Lung (tissue), 12 donors: ENCODE data around the gene KLHL2. TPM values are rescaled to one million over a fixed set of nuclear protein-coding genes. Genes with fewer than 3 reads are reported as not detected.

ENCODE experiments used
- ATAC-seq: fragments of 200-7000 bp; cut with Tn5 transposase; one replicate; pipeline ENCODE4 v1.9.1; 2020; ENCODE audit warnings: moderate number of reproducible peaks; ENCODE audit not compliant: insufficient read depth, low FRiP score
- DNase-seq, 3 donors: peaks; one replicate each; pipeline ENCODE4 v3.0.0-alpha.2; 2013 to 2017
- H3K27ac ChIP-seq, 2 donors: one replicate each; pipeline ENCODE4 v1.5.1; 2013; ENCODE audit warnings: mild to moderate bottlenecking in 2 of 2, moderate library complexity in 2 of 2, control low read depth in 1 of 2, inconsistent platforms in 1 of 2, low read depth in 1 of 2, low read length in 1 of 2
- H3K27me3 ChIP-seq, 3 donors: one replicate each; pipeline ENCODE4 v1.5.1; 2013; ENCODE audit warnings: low read length in 2 of 3; ENCODE audit not compliant: control insufficient read depth in 3 of 3, insufficient read depth in 3 of 3
- H3K36me3 ChIP-seq, 4 donors: one replicate each; pipeline ENCODE4 v1.5.1; 2013; ENCODE audit warnings: low read length in 4 of 4, mild to moderate bottlenecking in 1 of 4, moderate library complexity in 1 of 4; ENCODE audit not compliant: control insufficient read depth in 4 of 4, insufficient read depth in 4 of 4
- H3K4me1 ChIP-seq, 5 donors: one replicate each; pipeline ENCODE4 v1.5.1; 2013; ENCODE audit warnings: low read length in 5 of 5, mild to moderate bottlenecking in 2 of 5, moderate library complexity in 1 of 5; ENCODE audit not compliant: control insufficient read depth in 5 of 5, insufficient read depth in 5 of 5
- H3K4me3 ChIP-seq: one replicate; pipeline ENCODE4 v1.5.1; 2013; ENCODE audit warnings: mild to moderate bottlenecking, control low read depth, moderate library complexity
- H3K9ac ChIP-seq, 2 donors: one replicate each; pipeline ENCODE4 v1.5.1; 2013; ENCODE audit warnings: low read length in 2 of 2, control low read depth in 1 of 2; ENCODE audit not compliant: insufficient read depth in 1 of 2
- H3K9me3 ChIP-seq, 4 donors: one replicate each; pipeline ENCODE4 v1.5.1; 2013; ENCODE audit warnings: low read length in 3 of 4, mild to moderate bottlenecking in 1 of 4, moderate library complexity in 1 of 4; ENCODE audit not compliant: control insufficient read depth in 4 of 4, insufficient read depth in 3 of 4
- WGBS, 2 donors: extraction: QIAGEN DNeasy Blood & Tissue Kit; methylation state at CpG; one replicate each; pipeline ENCODE4 v1.1.7; 2013; 5-methylcytosine and 5-hydroxymethylcytosine counted together
- polyA plus RNA-seq, 2 donors: library from polyadenylated mRNA; stranded (reverse); fragments of 200-250 nt; gene quantifications; one replicate each; pipeline ENCODE4 v1.2.1, GENCODE V29; 2013
- total RNA-seq, 2 donors: library from RNA; depleted of rRNA in 1 of 2; stranded (reverse); fragments of >200 nt in 1 of 2; gene quantifications; one replicate each; pipeline ENCODE4 v1.2.1, GENCODE V29; 2014 to 2021
- TF ChIP-seq, protein P1 (sequence below): IDR thresholded peaks from 2 replicates; pipeline ENCODE4 v1.5.1; 2012; ENCODE audit warnings: mild to moderate bottlenecking; ENCODE audit errors: control extremely low read depth, extremely low read depth
- donor health status: control.
- donor health status: control.
- donor health status: Bipolar disorder and iron deficiency.
- donor health status: healthy.
- donor health status: DM: yes; HTN: yes; CAD: no.

Gene KLHL2
- total and polyA plus RNA-seq, 4 donors = 17.3 to 43.0 (median 33.7) TPM

DNA sequence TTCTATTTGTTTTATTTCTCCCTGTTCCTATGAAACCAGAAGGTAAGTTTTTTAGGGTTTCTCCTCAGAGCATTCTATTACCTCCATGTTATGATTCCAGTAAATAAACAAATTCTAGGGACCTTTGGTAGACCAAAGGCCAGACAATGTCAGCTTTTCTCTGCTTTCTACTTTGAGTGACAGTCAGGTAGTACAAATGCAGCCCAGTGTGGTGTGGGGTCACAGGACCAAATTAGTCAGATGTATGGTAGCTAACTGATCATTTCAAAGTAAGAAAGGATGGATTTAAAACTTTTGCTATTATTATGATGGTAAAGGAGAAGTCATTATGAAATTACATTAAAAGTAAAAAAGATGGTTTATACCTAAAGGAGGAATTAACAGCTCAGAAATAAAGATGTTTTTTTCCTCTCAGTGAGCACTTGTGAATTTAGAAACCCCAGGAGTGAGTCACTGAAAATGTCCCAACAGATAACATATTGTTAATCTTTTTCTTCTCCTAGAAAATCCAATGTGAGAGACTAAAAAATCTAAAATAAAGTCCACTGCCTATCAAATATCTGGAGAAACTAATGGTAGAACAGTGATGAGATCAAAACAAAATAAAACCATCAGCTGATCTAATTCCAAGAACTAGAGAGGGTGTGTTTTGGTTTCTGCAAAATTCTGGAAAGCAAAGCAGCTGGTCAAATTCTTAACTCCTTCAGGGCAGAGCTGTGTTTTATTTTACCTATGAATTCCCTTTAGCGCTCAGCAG is 16.6 kb upstream of the KLHL2 start:
- DNase-seq (no peak), ATAC-seq (no peak)
- TF ChIP-seq, protein P1, sequence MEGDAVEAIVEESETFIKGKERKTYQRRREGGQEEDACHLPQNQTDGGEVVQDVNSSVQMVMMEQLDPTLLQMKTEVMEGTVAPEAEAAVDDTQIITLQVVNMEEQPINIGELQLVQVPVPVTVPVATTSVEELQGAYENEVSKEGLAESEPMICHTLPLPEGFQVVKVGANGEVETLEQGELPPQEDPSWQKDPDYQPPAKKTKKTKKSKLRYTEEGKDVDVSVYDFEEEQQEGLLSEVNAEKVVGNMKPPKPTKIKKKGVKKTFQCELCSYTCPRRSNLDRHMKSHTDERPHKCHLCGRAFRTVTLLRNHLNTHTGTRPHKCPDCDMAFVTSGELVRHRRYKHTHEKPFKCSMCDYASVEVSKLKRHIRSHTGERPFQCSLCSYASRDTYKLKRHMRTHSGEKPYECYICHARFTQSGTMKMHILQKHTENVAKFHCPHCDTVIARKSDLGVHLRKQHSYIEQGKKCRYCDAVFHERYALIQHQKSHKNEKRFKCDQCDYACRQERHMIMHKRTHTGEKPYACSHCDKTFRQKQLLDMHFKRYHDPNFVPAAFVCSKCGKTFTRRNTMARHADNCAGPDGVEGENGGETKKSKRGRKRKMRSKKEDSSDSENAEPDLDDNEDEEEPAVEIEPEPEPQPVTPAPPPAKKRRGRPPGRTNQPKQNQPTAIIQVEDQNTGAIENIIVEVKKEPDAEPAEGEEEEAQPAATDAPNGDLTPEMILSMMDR = no peak
- Histone ChIP-seq H3K27ac (no peak overlapping the region), H3K9me3 (no peaks in the 10 kb centered on the region), H3K4me3 (no peak overlapping the region), H3K36me3 (no peaks in the 10 kb centered on the region), H3K4me1 (no peaks in the 10 kb centered on the region), H3K9ac (no peak overlapping the region), H3K27me3 (no peaks in the 10 kb centered on the region)
- 97 to 99% methylated on average over 1 of the region's 1 CpG for WGBS, 2 donors

DNA sequence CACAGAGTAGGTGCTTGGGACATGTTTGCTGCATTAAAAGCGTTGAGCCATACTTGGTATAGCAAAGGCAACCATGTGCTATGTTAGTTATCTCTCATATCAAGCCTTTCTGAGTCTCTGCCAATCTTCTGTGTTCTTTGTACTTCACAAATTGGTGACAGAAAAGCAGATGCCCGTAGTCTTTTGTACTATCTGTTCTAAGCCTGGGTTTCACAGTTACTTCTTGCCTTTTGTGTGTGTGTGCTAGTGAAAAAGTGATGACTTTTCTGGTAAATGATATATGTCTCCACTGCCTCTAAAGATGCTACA is 16.1 kb upstream of the KLHL2 start:
- Histone ChIP-seq H3K4me1 (no peaks in the 10 kb centered on the region), H3K9ac (no peak overlapping the region), H3K9me3 (no peaks in the 10 kb centered on the region), H3K36me3 (no peaks in the 10 kb centered on the region), H3K27ac (no peak overlapping the region), H3K4me3 (no peak overlapping the region), H3K27me3 (no peaks in the 10 kb centered on the region)
- DNase-seq = no peak
- WGBS, 2 donors = 73 to 90% methylated on average over 2 of the region's 2 CpGs
- TF ChIP-seq, protein P1 = no peak
- no peak for ATAC-seq

DNA sequence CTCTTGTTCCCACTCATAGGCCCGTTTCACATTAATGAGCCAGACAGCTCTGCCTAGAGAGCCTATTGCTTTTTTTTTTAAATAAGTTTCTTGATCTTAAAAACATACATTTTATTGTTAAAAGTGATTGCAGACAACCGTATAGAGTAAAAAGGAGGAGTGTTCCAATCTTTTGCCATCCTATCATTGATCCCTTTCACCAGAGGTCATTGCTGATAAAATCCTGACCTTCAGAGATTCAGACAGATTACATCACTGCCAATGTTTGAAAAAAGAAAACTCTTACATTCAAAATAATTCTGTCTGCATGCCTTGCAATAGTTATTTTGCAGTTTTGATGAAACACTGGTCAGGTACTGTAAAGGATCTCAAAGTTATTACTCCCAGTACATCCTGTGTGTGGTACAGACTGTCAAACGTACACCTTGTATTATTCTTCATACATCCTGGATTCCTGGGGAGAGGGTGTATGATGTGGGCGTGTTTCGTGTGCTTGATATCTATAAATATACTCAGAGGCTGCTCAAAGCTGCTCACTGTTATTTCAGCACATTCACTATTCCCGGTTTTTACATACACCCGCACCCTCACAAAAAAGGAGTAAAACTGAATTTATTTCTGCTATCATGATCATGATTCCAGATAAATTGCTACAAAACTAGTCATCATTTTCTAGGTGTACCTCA is 15.4 kb upstream of the KLHL2 start:
- WGBS, 2 donors = 72 to 83% methylated on average over 7 of the region's 7 CpGs
- no peaks in the 10 kb centered on the region for H3K9me3 ChIP-seq
- DNase-seq (no peak), ATAC-seq (no peak)
- H3K27me3 ChIP-seq = no peaks in the 10 kb centered on the region
- no peak overlapping the region for H3K4me3 ChIP-seq
- TF ChIP-seq, protein P1 = no peak
- H3K9ac ChIP-seq = no peak overlapping the region
- no peak overlapping the region for H3K27ac ChIP-seq
- no peaks in the 10 kb centered on the region for H3K36me3 ChIP-seq
- no peaks in the 10 kb centered on the region for H3K4me1 ChIP-seq

DNA sequence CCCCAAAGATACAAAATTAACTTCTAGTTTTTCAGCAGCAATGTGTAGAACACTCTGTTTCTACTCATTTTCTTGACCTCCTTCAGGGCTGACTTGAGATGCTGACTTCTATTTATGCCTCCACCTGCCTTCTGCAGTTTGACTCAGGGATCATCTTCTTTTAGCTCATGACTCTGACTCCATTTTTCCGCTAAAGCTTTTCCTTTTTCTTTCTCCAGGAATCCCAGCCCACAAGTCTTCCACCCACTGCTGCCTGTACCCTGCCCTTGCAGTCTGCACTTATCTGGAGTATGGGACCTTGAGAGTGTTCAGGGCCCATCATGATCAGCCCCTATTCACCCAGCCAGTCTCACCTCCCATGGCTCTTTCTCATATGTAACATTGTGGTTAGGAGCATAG is 14.9 kb upstream of the KLHL2 start:
- no peaks in the 10 kb centered on the region for H3K27me3 ChIP-seq
- H3K36me3 ChIP-seq = no peaks in the 10 kb centered on the region
- DNase-seq (no peak), ATAC-seq (no peak)
- no peak overlapping the region for H3K4me3 ChIP-seq
- H3K9me3 ChIP-seq = no peaks in the 10 kb centered on the region
- H3K9ac ChIP-seq = no peak overlapping the region
- 92 to 96% methylated on average over 1 of the region's 1 CpG for WGBS, 2 donors
- H3K27ac ChIP-seq = no peak overlapping the region
- TF ChIP-seq, protein P1 = no peak
- no peaks in the 10 kb centered on the region for H3K4me1 ChIP-seq
